GM21390 (cell line): ENCODE measurements around the gene INO80D.
"Not testable (repeated sequence)": the region's sequence is repeated elsewhere in the genome, so short reads cannot be mapped to it uniquely, and the experiment has no call there.

Source experiments
- ATAC-seq: cut with Tn5 transposase; IDR thresholded peaks from one replicate; pipeline ENCODE4 v1.9.1; 2021; ENCODE audit not compliant: unreplicated experiment

Gene INO80D

GRCh38 chr2:206083602-206084438 lies 2.2 kb downstream of the INO80D start:
- ATAC-seq, result no peak

- no peak for ATAC-seq
Measured at GRCh38 chr2:206082298-206082843, 3.6 kb downstream of the INO80D start.

GRCh38 chr2:206080927-206081326 lies 5.0 kb downstream of the INO80D start:
- ATAC-seq, result no peak

GRCh38 chr2:206079699-206080465 lies 6.1 kb downstream of the INO80D start:
- no peak for ATAC-seq

- not testable (repeated sequence) for ATAC-seq
Measured at GRCh38 chr2:206077879-206078278, 8.1 kb downstream of the INO80D start.

- no peak for ATAC-seq
Measured at GRCh38 chr2:206075113-206075512, 10.9 kb downstream of the INO80D start.

- no peak for ATAC-seq
Measured at GRCh38 chr2:206071807-206072206, 14.2 kb downstream of the INO80D start.

GRCh38 chr2:206069417-206069816 lies 16.6 kb downstream of the INO80D start:
- no peak for ATAC-seq

- ATAC-seq, result no peak
Measured at GRCh38 chr2:206068207-206068606, 17.8 kb downstream of the INO80D start.

GRCh38 chr2:206064077-206064476 lies 21.9 kb downstream of the INO80D start:
- ATAC-seq, result no peak

GRCh38 chr2:206063635-206064034 lies 22.3 kb downstream of the INO80D start:
- no peak for ATAC-seq

- no peak for ATAC-seq
Measured at GRCh38 chr2:206062724-206063123, 23.2 kb downstream of the INO80D start.

GRCh38 chr2:206056286-206056685 lies 29.7 kb downstream of the INO80D start:
- no peak for ATAC-seq

GRCh38 chr2:206054952-206055351 lies 31.0 kb downstream of the INO80D start:
- no peak for ATAC-seq

- no peak for ATAC-seq
Measured at GRCh38 chr2:206051912-206052311, 34.1 kb downstream of the INO80D start.

- ATAC-seq, result no peak
Measured at GRCh38 chr2:206049392-206049791, 36.6 kb downstream of the INO80D start.

- no peak for ATAC-seq
Measured at GRCh38 chr2:206045251-206045650, 40.7 kb downstream of the INO80D start.

GRCh38 chr2:206040525-206040924 lies 45.4 kb downstream of the INO80D start:
- ATAC-seq, result no peak

GRCh38 chr2:206035393-206035792 lies 50.6 kb downstream of the INO80D start:
- not testable (repeated sequence) for ATAC-seq

GRCh38 chr2:206033452-206033851 lies 52.5 kb downstream of the INO80D start:
- not testable (repeated sequence) for ATAC-seq

- no peak for ATAC-seq
Measured at GRCh38 chr2:206031950-206032567, 53.9 kb downstream of the INO80D start.
